ENCODE measurements around the gene BICD1.

- TF ChIP-seq CTCF (IDR thresholded peaks at IDR 0.05): no peak
- no peak for TF ChIP-seq POLR2A (IDR thresholded peaks at IDR 0.05)
Observed at GRCh38 chr12:32098112-32098511, 8.5 kb upstream of the BICD1 start.

All from esophagus squamous epithelium (tissue), 4 donors.